VCaP (cell line): ENCODE measurements around the gene ZNF606.

Experiments
- H3K27ac ChIP-seq: fragments of 450-650 bp; 2 replicates; pipeline ENCODE4 v1.5.1; 2017
- TF ChIP-seq, protein P1 (sequence below): fragments of 450-650 bp; conservative IDR thresholded peaks from 2 replicates; pipeline ENCODE4 v1.5.1; 2017; ENCODE audit warnings: mild to moderate bottlenecking, moderate library complexity

Gene ZNF606

DNA sequence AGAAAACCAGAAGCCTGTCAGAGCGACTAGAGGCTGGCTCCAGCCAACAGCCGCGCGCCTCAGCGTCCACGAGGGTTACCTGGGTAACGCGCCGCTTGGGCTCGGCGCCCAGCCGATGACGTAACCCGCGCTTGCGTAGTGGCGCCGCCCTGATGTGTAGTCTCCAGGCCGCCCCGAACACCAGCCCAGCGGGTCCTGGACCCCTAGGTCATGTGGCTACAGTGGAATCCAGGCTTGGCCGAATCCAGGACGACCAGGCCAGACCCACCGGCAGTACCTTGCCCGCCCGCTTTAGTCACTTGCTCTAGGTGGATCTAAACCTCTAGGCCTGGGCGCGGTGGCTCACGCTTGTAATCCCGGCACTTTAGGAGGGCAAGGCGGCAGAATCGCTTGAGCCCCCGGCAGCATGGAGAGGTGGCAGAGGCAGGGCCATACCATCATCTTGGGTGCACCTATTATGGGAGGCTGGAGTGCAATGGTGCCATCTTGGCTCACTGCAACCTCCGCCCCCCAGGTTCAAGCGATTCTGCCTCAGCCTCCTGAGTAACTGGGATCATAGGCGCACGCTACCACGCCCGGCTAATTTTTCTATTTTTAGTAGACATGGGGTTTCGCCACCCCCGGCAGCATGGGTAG is 7.2 kb upstream of the ZNF606 start:
- peak overlapping the region; percentile 89 for H3K27ac ChIP-seq
- TF ChIP-seq, protein P1, sequence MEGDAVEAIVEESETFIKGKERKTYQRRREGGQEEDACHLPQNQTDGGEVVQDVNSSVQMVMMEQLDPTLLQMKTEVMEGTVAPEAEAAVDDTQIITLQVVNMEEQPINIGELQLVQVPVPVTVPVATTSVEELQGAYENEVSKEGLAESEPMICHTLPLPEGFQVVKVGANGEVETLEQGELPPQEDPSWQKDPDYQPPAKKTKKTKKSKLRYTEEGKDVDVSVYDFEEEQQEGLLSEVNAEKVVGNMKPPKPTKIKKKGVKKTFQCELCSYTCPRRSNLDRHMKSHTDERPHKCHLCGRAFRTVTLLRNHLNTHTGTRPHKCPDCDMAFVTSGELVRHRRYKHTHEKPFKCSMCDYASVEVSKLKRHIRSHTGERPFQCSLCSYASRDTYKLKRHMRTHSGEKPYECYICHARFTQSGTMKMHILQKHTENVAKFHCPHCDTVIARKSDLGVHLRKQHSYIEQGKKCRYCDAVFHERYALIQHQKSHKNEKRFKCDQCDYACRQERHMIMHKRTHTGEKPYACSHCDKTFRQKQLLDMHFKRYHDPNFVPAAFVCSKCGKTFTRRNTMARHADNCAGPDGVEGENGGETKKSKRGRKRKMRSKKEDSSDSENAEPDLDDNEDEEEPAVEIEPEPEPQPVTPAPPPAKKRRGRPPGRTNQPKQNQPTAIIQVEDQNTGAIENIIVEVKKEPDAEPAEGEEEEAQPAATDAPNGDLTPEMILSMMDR = no peak

DNA sequence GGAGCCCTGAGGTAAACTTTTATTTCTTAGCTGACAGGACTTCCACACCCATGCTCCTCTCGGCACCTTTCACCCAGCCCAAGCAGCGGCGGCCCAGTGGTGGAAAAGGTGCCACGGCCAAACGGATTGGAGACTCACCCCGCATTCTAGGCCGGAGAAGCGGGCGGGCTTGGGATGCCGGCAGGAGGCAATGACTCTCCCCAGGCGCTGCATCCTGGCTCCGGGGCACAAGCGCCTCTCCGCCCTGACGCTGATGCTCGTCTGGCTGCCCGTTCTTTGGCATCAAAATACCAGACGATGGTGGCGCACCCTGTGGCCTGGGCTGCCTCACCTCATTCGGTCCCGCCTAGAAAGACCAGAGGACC is 6.7 kb upstream of the ZNF606 start:
- peak overlapping the region; percentile 89 for H3K27ac ChIP-seq
- TF ChIP-seq, protein P1 = no peak

DNA sequence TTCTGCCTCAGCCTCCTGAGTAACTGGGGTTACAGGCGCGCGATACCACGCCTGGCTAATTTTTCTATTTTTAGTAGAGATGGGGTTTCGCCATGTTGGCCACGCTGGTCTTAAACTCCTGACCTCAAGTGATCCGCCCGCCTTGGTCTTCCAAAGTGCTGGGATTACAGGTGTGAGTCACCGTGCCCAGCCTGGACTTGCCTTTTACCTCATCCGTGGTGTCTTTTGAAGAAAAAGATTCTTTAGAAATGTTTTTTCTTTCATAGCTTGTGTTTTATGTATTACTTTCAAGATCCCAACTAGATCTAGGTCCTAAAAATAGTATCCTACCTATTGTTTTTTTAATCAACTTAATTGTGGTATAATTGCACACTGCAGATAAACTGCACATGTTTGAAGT is 6.3 kb upstream of the ZNF606 start:
- H3K27ac ChIP-seq = peak overlapping the region; percentile 89

DNA sequence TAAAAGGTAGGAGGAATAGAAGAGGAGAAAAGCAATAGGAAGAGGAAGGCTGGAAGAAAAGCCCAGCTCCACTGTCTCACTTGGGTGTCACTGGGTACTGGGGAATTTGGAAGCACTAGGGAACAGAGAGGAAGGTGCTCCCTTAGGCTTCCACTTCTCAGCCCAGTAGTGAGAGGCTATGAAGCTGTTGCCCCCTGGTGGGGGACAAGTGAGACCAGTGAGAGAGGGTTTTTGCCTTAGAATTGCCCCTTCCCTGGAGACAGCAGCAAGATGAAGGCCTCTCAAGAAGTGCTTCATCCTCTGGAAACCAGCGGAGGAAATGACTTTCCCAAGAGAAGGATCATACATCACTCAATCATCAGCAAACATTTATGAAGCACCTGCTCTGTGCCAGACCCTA is 4.7 kb upstream of the ZNF606 start:
- TF ChIP-seq, protein P1 = peak; percentile 59

GRCh38 chr19:58003174-58003828 is 681 bp upstream of the ZNF606 start:
- H3K27ac ChIP-seq = peak overlapping the region; percentile 98
- TF ChIP-seq, protein P1 = no peak

More for the DNA sequence above, 4.7 kb upstream of the ZNF606 start:
- no peak overlapping the region for H3K27ac ChIP-seq

GRCh38 chr19:58001895-58002369 is 688 bp downstream of the ZNF606 start:
- H3K27ac ChIP-seq = peak overlapping the region; percentile 98
- TF ChIP-seq, protein P1 = no peak

DNA sequence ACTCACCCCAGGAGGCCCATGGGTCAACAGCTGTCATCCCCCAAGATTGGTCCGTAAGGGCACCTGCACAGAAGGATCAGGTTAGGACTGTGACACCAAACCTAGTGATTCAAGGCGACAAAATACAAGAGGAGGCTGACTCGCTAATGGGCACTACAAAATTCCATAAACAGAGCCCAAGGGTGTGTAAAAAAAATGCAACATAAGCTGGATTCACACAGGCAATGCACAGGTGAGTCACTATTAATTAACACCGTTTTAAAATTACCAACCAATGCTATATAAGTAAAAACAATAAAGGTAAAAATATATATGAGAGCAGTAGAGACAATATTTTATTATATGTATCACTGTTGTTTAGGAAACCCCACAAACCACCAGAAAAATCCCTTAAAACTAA is 1.9 kb downstream of the ZNF606 start:
- TF ChIP-seq, protein P1 = no peak

GRCh38 chr19:57992841-57993240 is 9.8 kb downstream of the ZNF606 start:
- TF ChIP-seq, protein P1 = no peak
- no peak overlapping the region for H3K27ac ChIP-seq

More for the DNA sequence above, 1.9 kb downstream of the ZNF606 start:
- H3K27ac ChIP-seq = peak overlapping the region; percentile 98; the same call in 1 of the 2 replicates
